GM19240 (cell line): ENCODE data around the gene HOXA3.

ENCODE experiments used
- DNase-seq: peaks from one replicate; pipeline ENCODE4 v3.0.0; 2011; ENCODE audit warnings: low spot score; ENCODE audit not compliant: insufficient read length

Gene HOXA3

DNA sequence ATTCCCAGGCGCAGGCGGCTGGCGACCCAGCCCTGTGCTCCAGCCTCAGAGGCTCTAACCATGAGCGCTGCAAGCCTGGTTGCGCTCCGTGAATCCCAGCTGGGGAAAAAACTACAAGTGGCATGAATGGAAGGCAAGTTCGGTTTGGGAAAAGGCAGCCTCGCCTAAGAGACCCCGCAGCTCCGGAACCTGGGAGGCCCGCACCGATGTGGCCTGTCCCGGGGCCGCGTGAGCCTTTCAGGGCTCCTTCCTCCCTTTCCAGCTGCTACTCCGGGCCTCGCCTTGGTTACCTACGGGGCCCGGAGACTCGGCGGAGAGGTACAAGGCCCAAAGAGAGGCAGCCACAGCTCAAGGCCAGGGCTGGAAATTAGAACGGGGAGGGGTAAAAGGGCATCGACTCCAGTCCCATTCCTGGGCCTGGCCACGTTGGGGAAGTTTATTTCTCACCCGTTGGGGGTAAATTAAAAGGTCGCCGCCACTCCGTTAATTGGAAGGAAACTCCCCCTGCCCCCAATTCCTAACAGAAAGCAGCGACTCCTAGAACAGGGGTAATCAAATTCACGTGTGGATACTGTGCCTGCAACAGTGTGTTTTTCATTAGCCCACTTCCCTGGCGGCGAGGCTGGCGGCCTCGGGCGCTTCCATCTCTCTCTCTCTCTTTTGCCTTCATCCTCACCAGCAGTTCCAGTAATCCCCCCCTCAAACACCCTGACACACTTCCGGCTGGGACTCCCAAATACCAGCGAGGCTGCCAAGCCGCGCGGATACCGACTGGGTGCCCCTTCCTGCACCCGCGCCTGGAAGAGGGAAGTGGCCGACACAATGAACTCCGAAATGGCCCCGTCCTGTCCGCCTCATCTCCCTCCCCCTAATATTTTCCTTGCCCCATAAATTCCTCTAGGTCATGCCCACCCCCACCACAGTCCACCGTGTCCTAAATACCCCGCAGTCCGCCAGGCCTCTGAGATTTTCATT lies 14.4 kb upstream of the HOXA3 start:
- DNase-seq = no peak

- no peak for DNase-seq
Measured at GRCh38 chr7:27165996-27166530, 13.7 kb upstream of the HOXA3 start.

DNA sequence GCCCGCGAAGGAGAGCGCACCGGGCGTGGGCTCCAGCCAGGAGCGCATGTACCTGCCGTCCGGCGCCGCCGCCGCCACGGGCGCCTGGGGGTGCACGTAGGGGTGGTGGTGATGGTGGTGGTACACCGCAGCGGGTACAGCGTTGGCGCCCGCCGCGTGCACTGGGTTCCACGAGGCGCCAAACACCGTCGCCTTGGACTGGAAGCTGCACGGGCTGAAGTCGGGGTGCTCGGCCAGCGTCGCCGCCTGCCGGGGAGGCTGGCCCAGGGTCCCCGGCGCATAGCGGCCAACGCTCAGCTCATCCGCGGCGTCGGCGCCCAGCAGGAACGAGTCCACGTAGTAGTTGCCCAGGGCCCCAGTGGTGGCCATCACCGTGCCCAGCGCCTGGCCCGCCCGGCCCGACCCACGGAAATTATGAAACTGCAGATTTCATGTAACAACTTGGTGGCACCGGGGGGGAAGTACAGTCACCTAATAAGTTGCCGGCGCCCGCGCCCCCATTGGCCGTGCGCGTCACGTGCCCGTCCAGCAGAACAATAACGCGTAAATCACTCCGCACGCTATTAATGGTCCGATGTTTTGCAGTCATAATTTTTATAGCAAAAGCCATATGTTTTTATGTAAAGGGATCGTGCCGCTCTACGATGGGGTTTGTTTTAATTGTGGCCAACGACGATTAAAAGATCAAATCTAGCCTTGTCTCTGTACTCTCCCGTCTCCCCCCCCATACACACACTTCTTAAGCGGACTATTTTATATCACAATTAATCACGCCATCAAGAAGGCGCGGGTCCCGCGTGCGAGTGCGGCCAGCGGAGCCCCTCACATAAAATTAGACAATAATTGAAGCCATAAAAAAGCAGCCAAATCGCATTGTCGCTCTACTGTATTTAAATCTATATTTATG lies 13.0 kb upstream of the HOXA3 start, which contains the start of gene HOXA9:
Gene HOXA9 (minus strand): TSS at position 449 of the 907 bp plus-strand sequence. CDS start 80 bp downstream, at position 369.
- no peak for DNase-seq

DNA sequence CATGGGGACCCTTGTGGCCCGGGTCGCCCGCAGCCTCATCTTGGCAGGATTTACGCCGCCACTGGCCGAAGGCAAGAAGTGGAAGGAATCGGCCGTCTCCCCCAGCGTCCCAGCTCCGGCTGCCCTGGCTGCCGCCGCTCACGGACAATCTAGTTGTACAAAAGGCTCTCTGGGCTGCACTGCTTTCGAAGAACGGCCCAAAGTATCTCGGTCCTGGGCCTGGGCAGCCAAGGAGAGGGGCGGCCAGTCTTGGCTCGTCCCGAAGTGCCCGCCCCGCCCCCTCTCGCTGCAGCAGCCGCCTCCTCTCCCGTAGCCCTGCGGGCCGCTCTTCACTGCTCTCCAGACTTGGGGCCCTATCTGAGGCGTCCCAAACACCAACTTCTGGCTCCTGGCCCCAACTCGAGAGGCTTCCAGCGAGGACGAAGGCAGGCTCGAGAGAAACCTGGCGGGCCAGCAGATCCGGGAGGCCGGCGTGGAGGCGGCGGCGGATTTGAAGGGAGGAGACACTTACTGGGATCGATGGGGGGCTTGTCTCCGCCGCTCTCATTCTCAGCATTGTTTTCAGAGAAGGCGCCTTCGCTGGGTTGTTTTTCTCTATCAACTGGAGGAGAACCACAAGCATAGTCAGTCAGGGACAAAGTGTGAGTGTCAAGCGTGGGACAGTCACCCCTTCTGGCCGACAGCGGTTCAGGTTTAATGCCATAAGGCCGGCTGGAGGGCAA lies 12.1 kb upstream of the HOXA3 start:
- DNase-seq = no peak

- no peak for DNase-seq
Measured at GRCh38 chr7:27164045-27164366, 11.6 kb upstream of the HOXA3 start.

GRCh38 chr7:27163288-27164044 lies 11.1 kb upstream of the HOXA3 start:
- DNase-seq = no peak

DNA sequence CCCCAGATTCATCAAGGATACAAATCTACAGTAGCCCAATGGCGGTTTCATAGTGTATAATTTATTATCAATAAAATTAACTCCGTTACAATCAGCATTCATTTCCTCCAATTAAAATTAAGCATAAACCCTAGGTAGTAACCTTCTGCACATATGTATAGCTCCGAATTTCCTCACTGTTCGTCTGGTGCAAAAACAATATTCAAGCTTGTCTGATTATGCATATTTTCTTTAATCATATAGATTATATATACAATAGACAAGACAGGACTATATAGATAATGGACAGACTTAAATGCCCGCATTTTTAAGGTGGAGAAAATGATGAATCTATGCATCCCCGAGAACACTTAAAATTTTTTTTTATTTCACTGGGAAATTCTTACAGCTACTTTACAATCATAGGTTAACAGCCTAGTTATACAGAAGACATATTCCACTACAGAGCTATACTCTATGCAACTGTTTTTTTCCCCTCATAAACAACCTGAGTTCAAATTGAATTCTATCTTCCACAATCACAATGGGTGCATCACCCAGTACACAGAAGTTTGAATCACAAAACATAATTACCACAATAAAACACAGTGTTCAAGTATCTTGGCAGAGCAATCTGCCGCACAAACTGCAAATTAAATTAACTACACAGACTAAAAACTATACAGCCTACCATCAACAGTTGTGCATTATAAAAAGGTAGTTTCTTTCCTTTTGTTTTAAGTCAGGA lies 10.3 kb upstream of the HOXA3 start:
- DNase-seq = no peak

DNA sequence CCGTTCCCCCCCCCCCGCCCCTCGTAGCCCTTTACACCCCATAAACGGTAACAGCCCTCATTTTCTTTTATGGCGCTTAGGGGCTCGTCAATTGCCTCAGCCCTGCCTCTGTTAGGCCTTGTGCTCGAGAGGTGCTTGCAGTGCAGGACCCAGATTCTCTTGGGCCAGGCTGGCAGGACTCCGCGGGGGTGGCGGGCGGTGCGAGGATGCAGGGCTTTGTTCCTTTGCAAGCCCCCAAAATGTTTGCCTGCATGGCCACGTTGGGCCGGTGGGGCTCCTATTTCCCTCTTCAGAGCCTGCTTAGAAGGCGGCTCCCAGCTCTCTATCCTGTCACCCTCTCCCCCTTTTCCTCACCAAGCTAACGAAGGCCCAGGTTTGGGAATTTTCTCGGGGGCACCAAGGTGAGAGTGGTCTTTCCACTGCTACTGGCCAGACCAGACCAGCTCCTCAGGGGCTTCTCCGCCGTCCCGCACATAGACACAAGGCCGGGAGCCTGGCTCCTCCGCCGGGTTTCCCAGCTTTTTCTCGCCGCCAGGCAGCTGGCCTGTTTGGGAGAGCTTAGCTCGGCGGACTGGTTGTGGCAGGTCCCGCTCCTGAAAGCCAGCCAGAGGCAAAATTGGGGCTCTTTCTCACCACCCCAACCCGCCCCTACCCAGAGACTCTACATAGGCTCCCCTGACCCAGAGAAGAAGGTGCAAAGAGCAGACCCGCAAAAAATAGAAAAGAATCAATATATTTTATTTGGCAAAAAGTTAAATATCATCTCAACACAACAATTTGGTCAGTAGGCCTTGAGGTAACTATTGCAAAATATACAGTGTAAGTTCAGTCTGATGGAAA lies 9.6 kb upstream of the HOXA3 start:
- DNase-seq = no peak

GRCh38 chr7:27161214-27161720 lies 8.9 kb upstream of the HOXA3 start:
- DNase-seq = no peak

- peak; percentile 85 for DNase-seq
Measured at GRCh38 chr7:27160546-27161213, 8.3 kb upstream of the HOXA3 start.

GRCh38 chr7:27160145-27160545 lies 7.8 kb upstream of the HOXA3 start:
- DNase-seq = no peak

DNA sequence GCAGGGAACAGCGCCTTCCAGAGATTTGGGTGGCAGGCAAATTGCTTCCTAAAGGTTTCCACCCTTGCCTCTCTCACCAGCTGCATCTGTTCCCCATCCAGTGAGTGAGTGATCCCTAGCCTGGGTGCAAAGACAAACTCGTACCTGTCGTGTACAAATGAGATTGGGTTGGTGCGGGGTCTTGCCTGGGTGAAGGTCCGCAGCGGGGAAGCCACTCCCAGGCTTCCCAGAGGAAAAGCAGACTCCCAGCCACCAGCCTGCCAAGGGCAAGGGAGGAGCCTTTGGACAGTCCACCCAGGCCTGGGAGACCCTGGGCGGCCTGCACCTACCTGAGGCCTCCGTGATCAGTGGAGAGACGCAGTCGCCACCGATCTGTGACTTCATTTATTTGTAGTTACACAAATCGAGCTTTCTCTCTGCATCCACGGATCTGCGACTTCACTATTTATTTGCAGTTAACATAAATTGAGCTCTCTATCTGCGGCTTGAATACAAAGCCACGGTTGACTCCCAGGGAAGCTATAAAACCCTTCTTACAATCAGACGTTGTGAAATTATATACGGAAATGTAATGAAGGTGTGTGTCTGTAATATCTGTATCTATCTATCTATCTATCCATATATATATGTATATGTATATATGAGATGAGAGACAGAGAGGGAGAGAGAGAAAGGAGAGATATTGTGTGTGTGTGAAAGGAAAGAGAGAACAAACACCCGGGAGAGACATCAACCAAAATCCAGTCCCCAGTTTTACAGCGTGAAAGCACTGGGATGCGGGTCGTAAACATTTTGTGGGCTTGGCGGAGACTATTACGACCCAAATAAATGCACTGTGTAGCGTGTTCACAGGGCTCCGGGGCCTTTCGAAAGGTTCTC lies 7.1 kb upstream of the HOXA3 start:
- no peak for DNase-seq

GRCh38 chr7:27158436-27159265 lies 6.3 kb upstream of the HOXA3 start:
- no peak for DNase-seq

GRCh38 chr7:27157702-27158431 lies 5.5 kb upstream of the HOXA3 start:
- no peak for DNase-seq

DNA sequence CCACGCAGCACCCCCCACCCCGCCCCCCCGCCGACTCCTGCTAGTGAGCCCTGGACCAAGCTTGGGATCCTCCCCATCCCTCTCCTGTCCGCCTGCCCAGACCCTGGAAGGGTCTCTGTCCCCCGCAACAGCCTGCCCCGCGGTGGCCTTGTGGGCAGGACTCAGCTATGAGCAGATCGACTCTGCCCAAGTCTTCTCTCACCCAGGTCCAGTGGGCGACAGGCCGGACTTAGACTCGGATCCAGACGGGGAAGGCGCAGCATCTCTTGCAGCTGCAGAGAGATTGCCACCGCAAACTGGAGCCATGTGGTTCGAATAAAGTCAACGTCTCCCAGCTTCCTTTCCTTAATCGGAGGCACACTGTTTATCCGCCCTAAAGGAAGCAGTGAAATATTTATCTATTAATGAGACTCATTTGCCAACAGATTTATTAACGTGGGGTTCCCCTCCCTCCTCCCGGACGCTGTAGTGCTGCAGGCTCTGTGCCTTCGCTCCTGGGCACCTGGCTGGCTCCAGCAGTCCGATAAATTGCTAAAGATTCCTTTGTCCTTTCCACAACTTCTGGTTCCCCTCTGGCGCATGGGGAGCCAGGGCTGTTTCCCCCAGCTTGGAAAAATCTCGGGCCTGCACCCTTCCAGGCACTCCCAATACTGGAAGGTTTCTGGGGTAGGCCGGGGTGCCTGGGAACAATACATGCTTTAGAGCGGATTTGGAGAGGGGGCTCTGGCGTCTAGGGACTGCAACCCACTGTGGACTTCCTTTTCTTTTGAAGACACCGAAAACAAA lies 4.7 kb upstream of the HOXA3 start:
- no peak for DNase-seq
